ENCODE results near the gene ASXL1.

The ASXL1 gene

GRCh38 chr20:32411955-32412706 is 54.0 kb downstream of the ASXL1 start:
- DNase-seq (ENCODE audit: low read depth) = no peak

GRCh38 chr20:32415494-32415893 is 57.4 kb downstream of the ASXL1 start:
- DNase-seq (ENCODE audit: low read depth) = no peak

- DNase-seq (ENCODE audit: low read depth) = no peak
Observed at GRCh38 chr20:32416206-32416605, 58.1 kb downstream of the ASXL1 start.

GRCh38 chr20:32418376-32418775 is 60.2 kb downstream of the ASXL1 start:
- no peak for DNase-seq (ENCODE audit: low read depth)

- no peak for DNase-seq (ENCODE audit: low read depth)
Observed at GRCh38 chr20:32421290-32421689, 63.2 kb downstream of the ASXL1 start.

- DNase-seq (ENCODE audit: low read depth) = no peak
Observed at GRCh38 chr20:32427996-32428395, 69.9 kb downstream of the ASXL1 start.

GRCh38 chr20:32429343-32429742 is 71.2 kb downstream of the ASXL1 start:
- DNase-seq (ENCODE audit: low read depth) = no peak

GRCh38 chr20:32429745-32430360 is 71.7 kb downstream of the ASXL1 start:
- no peak for DNase-seq (ENCODE audit: low read depth)

GRCh38 chr20:32431457-32431856 is 73.3 kb downstream of the ASXL1 start:
- DNase-seq (ENCODE audit: low read depth) = no peak

GRCh38 chr20:32432277-32432676 is 74.1 kb downstream of the ASXL1 start:
- no peak for DNase-seq (ENCODE audit: low read depth)

- DNase-seq (ENCODE audit: low read depth) = no peak
Observed at GRCh38 chr20:32433311-32434021, 75.3 kb downstream of the ASXL1 start.

- no peak for DNase-seq (ENCODE audit: low read depth)
Observed at GRCh38 chr20:32434434-32434833, 76.3 kb downstream of the ASXL1 start.

GRCh38 chr20:32435449-32436107 is 77.4 kb downstream of the ASXL1 start:
- DNase-seq (ENCODE audit: low read depth) = no peak

GRCh38 chr20:32436142-32436861 is 78.2 kb downstream of the ASXL1 start:
- DNase-seq (ENCODE audit: low read depth) = no peak

GRCh38 chr20:32436968-32437367 is 78.8 kb downstream of the ASXL1 start:
- DNase-seq (ENCODE audit: low read depth) = no peak

GRCh38 chr20:32437391-32438074 is 79.4 kb downstream of the ASXL1 start:
- DNase-seq (ENCODE audit: low read depth) = no peak

GRCh38 chr20:32438331-32438858 is 80.3 kb downstream of the ASXL1 start:
- no peak for DNase-seq (ENCODE audit: low read depth)

GRCh38 chr20:32439132-32439829 is 81.2 kb downstream of the ASXL1 start:
- DNase-seq (ENCODE audit: low read depth) = no peak

- DNase-seq (ENCODE audit: low read depth) = no peak
Observed at GRCh38 chr20:32440069-32440757, 82.1 kb downstream of the ASXL1 start.

GRCh38 chr20:32440758-32441078 is 82.6 kb downstream of the ASXL1 start:
- DNase-seq (ENCODE audit: low read depth) = no peak

Measured in stimulated activated CD8-positive, alpha-beta memory T cell treated with anti-CD3 and anti-CD28 coated beads, Interleukin-12 subunit alpha, Interleukin-12 subunit beta, amount 100 ng/mL, for 1 hour (primary cell).